K562 (cell line): ENCODE measurements around the gene CDH5. TPM values are rescaled to one million over a fixed set of nuclear protein-coding genes. Genes with fewer than 3 reads are reported as not detected.

Experiments
- ATAC-seq: fragments of 200-7000 bp; cut with Tn5 transposase; 3 replicates; pipeline ENCODE4 v1.9.1; 2020; ENCODE audit warnings: moderate library complexity
- BruUV-seq: library from RNA; stranded (reverse); fragments of 400-500 nt; replicated peaks from 2 replicates; lab custom pipeline; 2021; lab: Mats Ljungman, UMichigan
- CTCF ChIA-PET: fragments of 300-600 bp; formaldehyde crosslinking; extraction: SDS; loops from one replicate; lab custom pipeline; 2021; ENCODE audit warnings: low intra/inter-chr PET ratio; lab: Yijun Ruan, JAX
- POLR2A ChIA-PET: fragments of 300-600, 350-650 bp; sonication (Branson Sonifier 250); formaldehyde crosslinking; extraction: SDS; loops from one replicate; lab custom pipeline; 2021; ENCODE audit warnings: antibody characterized with exemption, inconsistent platforms; lab: Yijun Ruan, JAX
- DNase-seq, 4 experiments: peaks; one replicate each; pipeline versions ENCODE4 v3.0.0 to v3.0.0-alpha.2; 2011 to 2018; ENCODE audit warnings: low spot score in 3 of 4, mixed read lengths in 3 of 4; ENCODE audit errors: extremely low read depth in 1 of 4
- FAIRE-seq: peaks from 2 replicates; lab custom pipeline; 2011; peaks lifted over from hg19 to GRCh38; lab: Jason Lieb, UNC
- H2AFZ ChIP-seq: 2 replicates; pipeline ENCODE4 v1.6.0; 2011; ENCODE audit warnings: low read depth, low read length, control low read depth, inconsistent platforms
- H3K27ac ChIP-seq: fragments of 200-600 bp; 3 replicates; pipeline ENCODE4 v1.8.0; 2011; ENCODE audit warnings: low read depth, mild to moderate bottlenecking, control low read depth, inconsistent platforms, low read length, moderate library complexity, mixed read lengths; ENCODE audit errors: extremely low read depth
- H3K27me3 ChIP-seq, 2 experiments: fragments of 300-600 bp in 1 of 2; 2 replicates in 1 of 2; 3 replicates in 1 of 2; pipeline versions ENCODE4 v1.6.0 to v1.8.0; 2011; ENCODE audit warnings: inconsistent platforms in 2 of 2, low read length in 2 of 2, mild to moderate bottlenecking in 1 of 2, mixed read lengths in 1 of 2, moderate library complexity in 1 of 2; ENCODE audit not compliant: control insufficient read depth in 2 of 2, insufficient read depth in 2 of 2
- H3K36me3 ChIP-seq: fragments of 300-600 bp; 3 replicates; pipeline ENCODE4 v1.8.0; 2011; ENCODE audit warnings: mild to moderate bottlenecking, low read length, inconsistent platforms; ENCODE audit not compliant: control insufficient read depth, insufficient read depth
- H3K4me1 ChIP-seq, 2 experiments: fragments of 200-600 bp in 1 of 2; replicated peaks in 1 of 2; 2 replicates in 1 of 2; 3 replicates in 1 of 2; pipeline versions ENCODE4 v1.5.1 to v1.8.0; 2011; ENCODE audit warnings: inconsistent platforms in 2 of 2, low read length in 2 of 2, mild to moderate bottlenecking in 1 of 2, mixed read lengths in 1 of 2, moderate library complexity in 1 of 2; ENCODE audit not compliant: control insufficient read depth in 2 of 2, insufficient read depth in 2 of 2
- H3K4me2 ChIP-seq: 2 replicates; pipeline ENCODE4 v1.6.1; 2011; ENCODE audit warnings: low read length, control low read depth, inconsistent platforms, mixed read lengths; ENCODE audit not compliant: insufficient read depth
- H3K4me3 ChIP-seq: fragments of 200-600 bp; sonication (generic), shearing (Covaris generic); 2 replicates; pipeline ENCODE4 v1.5.1; 2016; ENCODE audit warnings: control low read depth, inconsistent platforms
- H3K79me2 ChIP-seq: fragments of 200-600 bp; 3 replicates; pipeline ENCODE4 v1.8.0; 2011; ENCODE audit warnings: low read length, inconsistent platforms; ENCODE audit not compliant: control insufficient read depth, insufficient read depth
- H3K9ac ChIP-seq, 2 experiments: 2 replicates each; pipeline versions ENCODE4 v1.6.0 to v1.6.1; 2011; ENCODE audit warnings: low read depth in 2 of 2, low read length in 2 of 2, control low read depth in 1 of 2, inconsistent platforms in 1 of 2, mild to moderate bottlenecking in 1 of 2, mixed read lengths in 1 of 2; ENCODE audit not compliant: insufficient read depth in 1 of 2
- H3K9me1 ChIP-seq: one replicate; pipeline ENCODE4 v1.6.0; 2011; ENCODE audit warnings: inconsistent platforms, mild to moderate bottlenecking, low read length, moderate library complexity; ENCODE audit not compliant: control insufficient read depth, insufficient read depth
- H3K9me3 ChIP-seq: replicated peaks from 2 replicates; pipeline ENCODE4 v1.5.1; 2011; ENCODE audit warnings: low read depth, low read length, inconsistent platforms; ENCODE audit not compliant: control insufficient read depth, insufficient read depth
- H4K20me1 ChIP-seq: replicated peaks from 2 replicates; pipeline ENCODE4 v1.6.1; 2011; ENCODE audit warnings: low read length, inconsistent platforms, mixed read lengths; ENCODE audit not compliant: control insufficient read depth, insufficient read depth
- BMI1 ChIP-seq: fragments of 150-350 bp; IDR thresholded peaks from 2 replicates; pipeline ENCODE4 v1.6.1; 2014; ENCODE audit warnings: low read length
- GTF2A2 ChIP-seq: IDR thresholded peaks from 2 replicates; pipeline ENCODE4 v1.6.1; 2016; ENCODE audit warnings: mild to moderate bottlenecking, missing genetic modification characterization, missing compliant biosample characterization
- MIER1 ChIP-seq: fragments of 450-650 bp; IDR thresholded peaks from 2 replicates; pipeline ENCODE4 v1.6.1; 2016; ENCODE audit warnings: antibody characterized with exemption, mild to moderate bottlenecking, low read depth
- NCOA4 ChIP-seq: fragments of 450-650 bp; IDR thresholded peaks from 2 replicates; pipeline ENCODE4 v1.6.1; 2018; ENCODE audit warnings: mild to moderate bottlenecking; ENCODE audit not compliant: partially characterized antibody
- NFATC3 ChIP-seq: fragments of 450-650 bp; IDR thresholded peaks from 2 replicates; pipeline ENCODE4 v1.6.1; 2017; ENCODE audit warnings: mild to moderate bottlenecking
- SMAD4 ChIP-seq: fragments of 250-450 bp; sonication (Bioruptor Pico); conservative IDR thresholded peaks from 2 replicates; pipeline ENCODE4 v1.8.0; 2021; ENCODE audit warnings: inconsistent platforms, mild to moderate bottlenecking, moderate library complexity
- TOE1 ChIP-seq, 2 experiments: fragments of 450-650 bp in 1 of 2; sonication (generic) in 1 of 2; formaldehyde crosslinking in 1 of 2; IDR thresholded peaks; 2 replicates each; pipeline versions ENCODE4 v1.7.1 to v1.8.0; 2016 to 2022; ENCODE audit warnings: borderline replicate concordance in 2 of 2, mild to moderate bottlenecking in 2 of 2, antibody characterized with exemption in 1 of 2, inconsistent platforms in 1 of 2, low read depth in 1 of 2, missing genetic modification reagents in 1 of 2, moderate library complexity in 1 of 2
- ZSCAN29 ChIP-seq: fragments of 450-650 bp; IDR thresholded peaks from 2 replicates; pipeline ENCODE4 v1.6.1; 2017
- WGBS: fragments of 100-300 bp; shearing (Covaris generic); methylation state at CpG from one replicate; pipeline ENCODE4 v1.1.6; 2016; ENCODE audit warnings: low coverage, mixed read lengths; ENCODE audit not compliant: insufficient coverage; ENCODE audit errors: missing lambda C conversion rate; 5-methylcytosine and 5-hydroxymethylcytosine counted together
- in situ Hi-C: fragments of 300-500 bp; cut with MboI; formaldehyde crosslinking; loops from 4 replicates; pipeline ENCODE4 v1.15.0; 2018; ENCODE audit warnings: inconsistent platforms, mixed read lengths
- intact Hi-C: fragments of 100-400 bp; cut with micrococcal nuclease; formaldehyde crosslinking; loops from 2 replicates; pipeline ENCODE4 v1.14.2; 2022
- polyA plus RNA-seq, 8 experiments: library from polyadenylated mRNA; depleted of rRNA in 4 of 8; stranded (reverse) in 5 of 8; unstranded in 3 of 8; fragments of >200 nt; fragmentation: Nextera tagmentation in 2 of 8; fragmentation: Illumina TruSeq in 1 of 8; extraction: Ambion mirVana in 2 of 8; extraction: Trizol in 1 of 8; gene quantifications; 2 replicates each; pipeline versions ENCODE4 v1.2.1 to v1.2.3, GENCODE V29; 2011 to 2014; ENCODE audit warnings: inconsistent platforms in 1 of 8, missing spikeins in 1 of 8
- total RNA-seq, 7 experiments: library from RNA; depleted of rRNA in 6 of 7; stranded (reverse); fragments of >200 nt in 6 of 7; fragmentation: Illumina TruSeq in 2 of 7; extraction: Trizol in 2 of 7; gene quantifications; 2 replicates each; pipeline versions ENCODE4 v1.2.1 to v1.2.3, GENCODE V29; 2011 to 2021; ENCODE audit warnings: low replicate concordance in 1 of 7
- TF ChIP-seq, protein P1 (sequence below): IDR thresholded peaks from 2 replicates; pipeline ENCODE4 v1.6.1; 2011; ENCODE audit not compliant: insufficient read length; ENCODE audit errors: extremely low read depth
- TF ChIP-seq, protein P2 (sequence below): sonication (generic); formaldehyde crosslinking; IDR thresholded peaks from 2 replicates; pipeline ENCODE4 v1.8.0; 2022; ENCODE audit warnings: mild to moderate bottlenecking, missing genetic modification reagents
- TF ChIP-seq, protein P3 (sequence below): sonication (generic); formaldehyde crosslinking; IDR thresholded peaks from 2 replicates; pipeline ENCODE4 v1.8.1; 2023; ENCODE audit warnings: mild to moderate bottlenecking, missing genetic modification reagents

CDH5 gene
- total and polyA plus RNA-seq, 9 of the 15 experiments (the other 6 are each of a cell fraction or from before 2014, with no cell fraction given), result not detected

DNA sequence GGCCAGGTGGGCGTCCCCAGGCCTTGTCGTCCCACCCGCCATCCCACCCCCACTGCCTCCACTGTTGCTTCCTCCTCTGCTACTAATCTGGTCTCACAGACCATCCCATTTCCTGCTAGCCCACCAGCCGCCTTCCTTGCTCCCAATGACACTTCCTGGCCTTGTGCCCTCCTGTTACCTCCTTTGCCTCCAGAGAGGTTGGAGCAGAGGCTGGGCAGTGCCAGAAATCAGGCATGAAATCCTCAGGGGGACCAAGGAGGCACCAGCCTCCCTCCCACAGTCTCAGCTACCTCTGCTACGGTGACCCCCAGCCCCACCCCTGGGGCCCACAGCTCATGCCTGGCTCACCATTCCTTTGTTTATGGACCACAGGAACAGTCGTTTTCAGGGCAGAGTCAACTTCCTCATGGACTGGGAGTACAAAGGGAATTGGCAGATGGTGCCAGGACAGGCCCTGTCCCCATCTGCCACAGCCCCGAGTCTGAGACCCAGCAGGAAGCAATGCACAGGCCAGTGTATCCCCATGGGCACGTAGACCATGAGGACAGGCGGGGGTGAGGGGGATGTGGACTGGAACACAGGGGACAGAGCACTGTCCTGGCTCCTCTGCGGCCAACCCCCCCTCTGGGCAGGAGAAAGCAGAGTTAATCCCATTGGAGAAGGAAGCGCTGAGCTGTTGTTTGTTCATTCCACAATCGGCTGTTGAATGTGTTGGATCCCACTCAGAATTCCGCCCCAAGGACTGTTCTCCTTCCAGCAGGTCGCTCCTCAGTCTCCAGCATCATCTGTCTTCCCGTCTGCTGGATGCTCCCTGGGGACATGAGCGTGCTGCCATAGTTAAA lies 2.2 kb upstream of the CDH5 start:
- no peak for FAIRE-seq
- no peak overlapping the region for H2AFZ ChIP-seq
- H3K27me3 ChIP-seq, result peaks cover 11 to 47% of the 10 kb centered on the region in 2 experiments; a peak in 4 of 5 replicates

More for the DNA sequence above, 2.2 kb upstream of the CDH5 start:
- Histone ChIP-seq H3K9ac (no peak overlapping the region), H3K4me3 (no peak overlapping the region), H3K4me1 (peaks cover 0 to 4% of the 10 kb centered on the region in 2 experiments; a peak in 1 of 5 replicates), H3K9me3 (no peaks in the 10 kb centered on the region), H3K4me2 (no peak overlapping the region), H3K9me1 (no peaks in the 10 kb centered on the region), H3K36me3 (no peaks in the 10 kb centered on the region), H3K27ac (no peak overlapping the region), H4K20me1 (peaks cover 4% of the 10 kb centered on the region; the same call in 1 of the 2 replicates), H3K79me2 (no peaks in the 10 kb centered on the region)
- no TSS peak for BruUV-seq
- ATAC-seq, result no peak
- in situ Hi-C loops, result no loop called here
- DNase-seq, result no peak
- ChIA-PET CTCF (no interaction called here), POLR2A (interaction anchor here (0.9 to 1.6 kb wide), 2 partner anchors 9 to 10 kb away, joined by 3 to 7 read pairs; no protein-coding TSS in a partner anchor)
- 2% methylated on average over 15 of the region's 16 CpGs for WGBS
- no peak for TF ChIP-seq TOE1 (IDR thresholded peaks at IDR 0.05; ENCODE audit: borderline replicate concordance)
- TF ChIP-seq TOE1 (CRISPR knock-in tag; IDR thresholded peaks at IDR 0.05; ENCODE audit: borderline replicate concordance, low read depth), result no peak
- TF ChIP-seq, protein P1, sequence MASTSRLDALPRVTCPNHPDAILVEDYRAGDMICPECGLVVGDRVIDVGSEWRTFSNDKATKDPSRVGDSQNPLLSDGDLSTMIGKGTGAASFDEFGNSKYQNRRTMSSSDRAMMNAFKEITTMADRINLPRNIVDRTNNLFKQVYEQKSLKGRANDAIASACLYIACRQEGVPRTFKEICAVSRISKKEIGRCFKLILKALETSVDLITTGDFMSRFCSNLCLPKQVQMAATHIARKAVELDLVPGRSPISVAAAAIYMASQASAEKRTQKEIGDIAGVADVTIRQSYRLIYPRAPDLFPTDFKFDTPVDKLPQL, result no peak
- TF ChIP-seq, protein P2, sequence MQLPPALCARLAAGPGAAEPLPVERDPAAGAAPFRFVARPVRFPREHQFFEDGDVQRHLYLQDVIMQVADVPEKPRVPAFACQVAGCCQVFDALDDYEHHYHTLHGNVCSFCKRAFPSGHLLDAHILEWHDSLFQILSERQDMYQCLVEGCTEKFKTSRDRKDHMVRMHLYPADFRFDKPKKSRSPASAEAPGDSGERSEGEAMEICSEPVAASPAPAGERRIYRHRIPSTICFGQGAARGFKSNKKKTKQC, result no peak
- no peak for TF ChIP-seq ZSCAN29
- no peak for TF ChIP-seq NCOA4
- TF ChIP-seq NFATC3, result no peak
- no peak for TF ChIP-seq BMI1
- TF ChIP-seq MIER1, result no peak
- TF ChIP-seq SMAD4 (CRISPR knock-in tag), result no peak
- TF ChIP-seq GTF2A2, result no peak
- TF ChIP-seq, protein P3, sequence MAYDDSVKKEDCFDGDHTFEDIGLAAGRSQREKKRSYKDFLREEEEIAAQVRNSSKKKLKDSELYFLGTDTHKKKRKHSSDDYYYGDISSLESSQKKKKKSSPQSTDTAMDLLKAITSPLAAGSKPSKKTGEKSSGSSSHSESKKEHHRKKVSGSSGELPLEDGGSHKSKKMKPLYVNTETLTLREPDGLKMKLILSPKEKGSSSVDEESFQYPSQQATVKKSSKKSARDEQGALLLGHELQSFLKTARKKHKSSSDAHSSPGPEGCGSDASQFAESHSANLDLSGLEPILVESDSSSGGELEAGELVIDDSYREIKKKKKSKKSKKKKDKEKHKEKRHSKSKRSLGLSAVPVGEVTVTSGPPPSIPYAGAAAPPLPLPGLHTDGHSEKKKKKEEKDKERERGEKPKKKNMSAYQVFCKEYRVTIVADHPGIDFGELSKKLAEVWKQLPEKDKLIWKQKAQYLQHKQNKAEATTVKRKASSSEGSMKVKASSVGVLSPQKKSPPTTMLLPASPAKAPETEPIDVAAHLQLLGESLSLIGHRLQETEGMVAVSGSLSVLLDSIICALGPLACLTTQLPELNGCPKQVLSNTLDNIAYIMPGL (CRISPR knock-in tag), result no peak
- intact Hi-C loops, result no loop called here
